HepG2 (cell line): Measurements from ENCODE around the gene C11orf65.
"Not testable (repeated sequence)": the region's sequence is repeated elsewhere in the genome, so short reads cannot be mapped to it uniquely, and the experiment has no call there.

Experiments used
- ELF4 ChIP-seq: sonication (generic); formaldehyde crosslinking; IDR thresholded peaks from 2 replicates; pipeline ENCODE4 v1.5.0; 2020; ENCODE audit warnings: missing genetic modification reagents, mild to moderate bottlenecking, moderate library complexity, borderline replicate concordance
- POLR2AphosphoS5 ChIP-seq: IDR thresholded peaks from 2 replicates; pipeline ENCODE4 v1.6.1; 2012; ENCODE audit warnings: low read depth, low read length
- ZNF432 ChIP-seq: sonication (generic); formaldehyde crosslinking; IDR thresholded peaks from 2 replicates; pipeline ENCODE4 v1.5.0; 2020; ENCODE audit warnings: missing genetic modification reagents, mild to moderate bottlenecking, borderline replicate concordance

DNA sequence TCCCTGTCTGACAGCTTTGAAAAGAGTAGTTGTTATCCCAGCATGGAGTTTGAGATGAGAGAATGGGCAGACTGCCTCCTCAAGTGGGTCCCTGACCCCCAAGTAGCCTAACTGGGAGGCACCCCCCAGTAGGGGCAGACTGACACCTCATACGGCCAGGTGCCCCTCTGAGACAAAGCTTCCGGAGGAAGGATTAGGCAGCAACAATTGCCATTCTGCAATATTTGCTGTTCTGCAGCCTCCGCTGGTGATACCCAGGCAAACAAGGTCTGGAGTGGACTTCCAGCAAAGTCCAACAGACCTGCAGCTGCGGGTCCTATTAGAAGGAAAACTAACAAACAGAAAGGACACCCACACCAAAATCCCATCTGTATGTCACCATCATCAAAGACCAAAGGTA lies 25.9 kb downstream of the C11orf65 start:
- TF ChIP-seq POLR2AphosphoS5; ELF4 (CRISPR knock-in tag); ZNF432 (CRISPR knock-in tag): not testable (repeated sequence)
